Bronchus fibroblast of lung (primary cell): Measurements from ENCODE around the gene PCDHGB3. TPM values are rescaled to one million over a fixed set of nuclear protein-coding genes. Genes with fewer than 3 reads are reported as not detected.

Source experiments
- total RNA-seq: library from RNA; depleted of rRNA; stranded (reverse); fragments of >200 nt; gene quantifications from 2 replicates; pipeline ENCODE4 v1.2.3, GENCODE V29; 2015

PCDHGB3 gene
- total RNA-seq, result 0.45 and 0.50 TPM in 2 replicates

DNA sequence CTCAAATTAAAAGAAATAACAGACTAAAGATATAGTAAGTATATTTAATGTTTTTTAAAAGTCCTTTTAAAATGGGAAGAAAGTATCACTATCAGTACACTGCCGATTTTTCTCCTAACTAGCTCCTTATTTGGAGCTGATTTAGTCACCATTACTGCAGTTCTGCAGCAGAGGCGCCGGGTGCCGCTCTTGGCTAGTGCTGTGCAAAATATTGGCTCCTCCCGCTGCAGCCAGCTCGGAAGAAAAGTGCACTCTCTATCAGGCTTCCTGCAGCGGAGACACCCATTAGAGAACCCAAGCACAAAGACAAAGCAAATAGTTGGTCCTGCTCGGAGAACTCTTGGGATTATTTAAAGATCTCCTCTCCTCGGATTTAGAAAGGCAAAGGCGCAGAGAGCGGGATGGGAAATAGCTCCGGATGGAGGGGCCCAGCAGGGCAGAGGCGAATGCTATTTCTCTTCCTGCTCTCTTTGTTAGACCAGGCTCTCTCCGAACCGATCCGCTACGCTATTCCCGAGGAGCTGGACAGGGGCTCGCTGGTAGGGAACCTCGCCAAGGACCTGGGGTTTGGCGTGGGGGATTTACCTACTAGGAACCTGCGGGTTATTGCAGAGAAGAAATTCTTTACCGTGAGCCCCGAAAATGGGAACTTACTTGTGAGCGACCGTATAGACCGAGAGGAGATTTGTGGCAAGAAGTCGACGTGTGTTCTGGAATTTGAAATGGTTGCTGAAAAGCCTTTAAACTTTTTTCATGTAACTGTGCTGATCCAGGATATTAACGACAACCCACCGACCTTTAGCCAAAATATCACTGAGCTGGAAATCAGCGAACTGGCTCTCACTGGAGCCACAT is at the start of gene PCDHGB3:
Gene PCDHGB3, plus strand, starts transcription at position 249 of the 855 bp plus-strand sequence. Its CDS starts 153 bp downstream, at position 402.

DNA sequence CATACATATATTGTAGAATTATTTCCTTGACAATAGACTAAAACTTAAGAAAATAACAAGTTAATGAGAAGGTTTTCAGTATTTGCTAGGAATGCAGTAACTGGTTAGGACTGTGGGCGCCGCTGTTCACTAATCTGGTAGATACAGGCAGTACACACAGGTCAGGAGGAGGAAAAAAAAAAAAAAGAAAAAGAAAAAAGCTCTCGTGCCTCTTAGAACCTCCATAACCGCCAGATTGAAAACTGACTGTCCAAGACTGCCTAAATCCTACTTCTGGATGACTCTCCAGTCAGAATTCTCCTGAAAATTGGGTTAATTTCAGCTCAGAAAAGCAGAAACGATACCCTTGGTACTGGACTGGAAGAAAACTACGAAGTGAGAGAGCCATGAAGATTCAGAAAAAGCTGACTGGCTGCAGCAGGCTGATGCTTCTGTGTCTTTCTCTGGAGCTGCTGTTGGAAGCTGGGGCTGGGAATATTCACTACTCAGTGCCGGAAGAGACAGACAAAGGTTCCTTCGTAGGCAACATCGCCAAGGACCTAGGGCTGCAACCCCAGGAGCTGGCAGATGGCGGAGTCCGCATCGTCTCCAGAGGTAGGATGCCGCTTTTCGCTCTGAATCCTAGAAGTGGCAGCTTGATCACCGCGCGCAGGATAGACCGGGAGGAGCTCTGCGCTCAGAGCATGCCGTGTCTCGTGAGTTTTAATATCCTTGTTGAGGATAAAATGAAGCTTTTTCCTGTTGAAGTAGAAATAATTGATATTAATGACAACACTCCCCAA is 39.6 kb upstream of the PCDHGB3 start, which contains the start of gene PCDHGA1:
Gene PCDHGA1, plus strand, starts transcription at position 216 of the 782 bp plus-strand sequence.

DNA sequence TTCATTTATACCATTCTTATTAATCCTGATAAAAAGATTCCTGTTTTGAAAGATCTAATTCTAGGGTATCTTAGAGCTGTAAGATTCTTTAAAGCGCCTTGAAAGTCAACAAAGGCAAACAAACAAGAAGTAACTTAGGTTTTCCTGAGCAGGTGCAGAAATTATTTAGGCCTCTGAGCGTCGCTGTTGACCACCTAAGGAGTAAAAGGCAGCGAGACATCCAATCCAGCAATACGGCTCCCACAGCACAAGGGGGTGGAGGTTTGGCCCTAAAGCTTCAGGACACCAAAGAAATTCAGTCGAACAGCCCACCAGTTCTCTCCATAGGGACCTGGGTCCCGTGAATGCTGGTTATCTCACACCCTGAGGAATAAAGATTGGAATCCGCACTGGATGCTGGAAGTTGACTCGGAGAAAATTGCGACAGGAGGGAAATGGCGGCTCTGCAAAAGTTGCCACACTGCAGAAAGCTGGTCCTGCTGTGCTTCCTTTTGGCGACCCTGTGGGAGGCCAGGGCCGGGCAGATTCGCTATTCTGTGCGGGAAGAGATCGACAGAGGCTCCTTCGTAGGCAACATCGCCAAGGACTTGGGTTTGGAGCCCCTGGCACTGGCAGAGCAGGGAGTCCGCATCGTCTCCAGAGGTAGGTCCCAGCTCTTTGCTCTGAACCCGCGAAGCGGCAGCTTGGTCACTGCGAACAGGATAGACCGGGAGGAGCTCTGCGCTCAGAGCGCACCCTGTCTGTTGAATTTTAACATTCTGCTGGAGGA is 31.3 kb upstream of the PCDHGB3 start, which contains the start of gene PCDHGA2:
Gene PCDHGA2, plus strand, starts transcription at position 223 of the 769 bp plus-strand sequence.

DNA sequence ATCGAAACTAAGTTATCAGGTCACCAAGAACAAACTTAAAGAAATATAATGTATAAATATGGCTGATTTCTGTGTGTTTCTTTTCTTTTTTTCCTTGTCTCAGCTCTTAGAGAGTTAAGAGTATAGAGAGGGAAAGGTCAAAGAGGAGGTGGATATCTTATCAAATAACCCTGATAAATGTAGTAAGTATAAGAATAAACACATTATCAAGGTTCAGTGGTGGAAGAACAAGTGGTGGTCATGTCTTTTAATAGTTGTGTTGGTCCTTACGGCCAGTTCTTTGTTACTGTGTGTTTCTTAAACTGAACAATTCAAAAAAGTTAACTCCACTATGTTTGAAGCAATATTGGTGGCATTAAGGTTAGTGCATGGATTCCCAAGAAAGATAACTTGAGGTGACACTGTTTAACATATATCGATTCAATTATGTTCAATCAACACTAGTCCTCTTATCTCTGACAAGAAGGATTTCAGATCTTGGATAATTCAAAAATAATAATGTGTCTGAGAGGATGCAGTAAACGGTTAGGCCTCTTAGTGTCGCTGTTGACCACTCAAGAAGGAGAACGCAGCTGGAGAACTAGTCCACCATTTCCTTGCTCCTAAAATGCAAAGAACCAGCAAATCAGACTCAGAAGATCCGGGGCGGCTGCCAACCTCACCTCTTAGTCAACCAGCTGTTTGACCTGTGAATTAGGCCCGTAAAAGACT is 26.6 kb upstream of the PCDHGB3 start, which contains the start of gene PCDHGA3:
Gene PCDHGA3, plus strand, starts transcription at position 588 of the 711 bp plus-strand sequence. CDS start 205 bp downstream, outside the sequence.

DNA sequence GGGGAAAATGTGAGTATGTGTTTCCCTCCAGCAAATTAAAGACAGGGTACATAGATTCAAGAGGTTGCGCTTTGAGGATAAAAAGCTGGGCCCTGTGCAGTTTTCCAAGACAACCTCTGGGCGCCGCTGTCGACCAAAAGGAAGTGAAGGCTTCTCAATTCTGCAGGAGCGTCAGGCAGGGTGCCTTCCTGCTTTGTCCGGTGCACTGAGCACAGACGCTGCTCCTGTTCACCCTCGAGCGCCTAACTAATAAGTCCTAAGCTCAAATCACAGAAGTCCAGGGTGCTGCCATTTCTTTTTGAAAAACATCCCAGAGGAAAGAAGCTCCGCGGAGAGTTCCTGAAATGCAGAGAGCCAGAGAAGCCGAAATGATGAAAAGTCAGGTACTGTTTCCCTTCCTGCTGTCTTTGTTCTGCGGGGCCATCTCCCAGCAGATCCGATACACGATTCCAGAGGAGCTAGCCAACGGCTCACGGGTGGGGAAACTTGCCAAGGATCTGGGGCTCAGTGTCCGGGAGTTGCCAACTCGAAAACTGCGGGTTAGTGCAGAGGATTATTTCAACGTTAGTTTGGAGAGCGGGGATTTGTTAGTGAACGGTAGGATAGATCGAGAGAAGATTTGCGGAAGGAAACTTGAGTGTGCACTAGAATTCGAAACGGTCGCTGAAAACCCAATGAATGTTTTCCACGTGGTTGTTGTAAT is 20.0 kb upstream of the PCDHGB3 start, which contains the start of gene PCDHGB1:
Gene PCDHGB1, plus strand, starts transcription at position 183 of the 703 bp plus-strand sequence. Its CDS starts 162 bp downstream, at position 345.

DNA sequence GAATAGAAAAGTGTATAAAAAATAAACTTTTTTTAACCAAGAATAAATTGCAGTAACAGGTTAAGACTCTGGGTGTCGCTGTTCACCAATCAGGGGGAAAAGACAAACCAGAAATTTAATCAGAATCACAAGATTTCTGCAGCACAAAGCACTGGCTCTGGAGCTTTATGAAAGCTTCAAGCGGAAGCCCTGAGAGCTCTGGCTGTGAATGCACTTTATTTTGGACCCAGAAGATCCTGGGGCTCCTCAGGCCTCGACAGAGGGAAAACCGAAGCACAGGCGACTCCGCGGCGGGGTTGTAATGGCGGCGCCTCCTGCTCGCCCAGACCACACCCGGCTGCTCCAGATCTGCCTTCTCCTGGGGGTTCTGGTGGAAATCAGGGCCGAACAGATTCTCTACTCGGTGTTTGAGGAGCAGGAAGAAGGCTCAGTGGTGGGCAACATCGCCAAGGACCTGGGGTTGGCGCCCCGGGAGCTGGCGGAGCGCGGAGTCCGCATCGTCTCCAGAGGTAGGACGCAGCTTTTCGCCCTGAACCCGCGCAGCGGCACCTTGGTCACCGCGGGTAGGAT is 15.1 kb upstream of the PCDHGB3 start, which contains the start of gene PCDHGA4:
Gene PCDHGA4, plus strand, starts transcription at position 122 of the 570 bp plus-strand sequence. Its CDS starts 87 bp downstream, at position 209.

DNA sequence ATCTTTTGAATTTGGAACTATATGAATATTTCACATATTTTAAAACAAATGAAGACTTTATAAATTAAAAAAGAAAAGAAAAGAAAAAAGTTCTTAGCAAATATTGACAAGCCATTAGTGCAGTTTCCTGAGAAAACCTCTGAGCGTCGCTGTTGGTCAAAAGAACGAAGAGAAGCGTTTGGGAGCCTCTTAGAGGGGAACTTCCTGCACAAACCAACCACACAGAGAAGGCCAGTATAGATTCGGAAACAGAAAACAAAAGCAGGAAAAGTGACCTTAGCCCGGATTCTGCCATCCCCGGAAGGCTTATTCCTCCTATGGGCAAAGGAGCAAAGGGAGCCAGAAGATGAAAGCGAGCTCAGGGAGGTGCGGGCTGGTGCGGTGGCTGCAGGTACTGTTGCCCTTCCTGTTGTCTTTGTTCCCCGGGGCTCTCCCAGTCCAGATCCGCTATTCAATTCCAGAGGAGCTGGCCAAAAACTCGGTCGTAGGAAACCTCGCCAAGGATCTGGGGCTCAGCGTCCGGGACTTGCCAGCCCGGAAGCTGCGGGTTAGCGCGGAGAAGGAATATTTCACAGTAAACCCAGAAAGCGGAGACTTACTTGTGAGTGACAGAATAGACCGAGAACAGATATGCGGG is 10.1 kb upstream of the PCDHGB3 start, which contains the start of gene PCDHGB2:
Gene PCDHGB2, plus strand, starts transcription at position 205 of the 637 bp plus-strand sequence. Its CDS starts 142 bp downstream, at position 347.

DNA sequence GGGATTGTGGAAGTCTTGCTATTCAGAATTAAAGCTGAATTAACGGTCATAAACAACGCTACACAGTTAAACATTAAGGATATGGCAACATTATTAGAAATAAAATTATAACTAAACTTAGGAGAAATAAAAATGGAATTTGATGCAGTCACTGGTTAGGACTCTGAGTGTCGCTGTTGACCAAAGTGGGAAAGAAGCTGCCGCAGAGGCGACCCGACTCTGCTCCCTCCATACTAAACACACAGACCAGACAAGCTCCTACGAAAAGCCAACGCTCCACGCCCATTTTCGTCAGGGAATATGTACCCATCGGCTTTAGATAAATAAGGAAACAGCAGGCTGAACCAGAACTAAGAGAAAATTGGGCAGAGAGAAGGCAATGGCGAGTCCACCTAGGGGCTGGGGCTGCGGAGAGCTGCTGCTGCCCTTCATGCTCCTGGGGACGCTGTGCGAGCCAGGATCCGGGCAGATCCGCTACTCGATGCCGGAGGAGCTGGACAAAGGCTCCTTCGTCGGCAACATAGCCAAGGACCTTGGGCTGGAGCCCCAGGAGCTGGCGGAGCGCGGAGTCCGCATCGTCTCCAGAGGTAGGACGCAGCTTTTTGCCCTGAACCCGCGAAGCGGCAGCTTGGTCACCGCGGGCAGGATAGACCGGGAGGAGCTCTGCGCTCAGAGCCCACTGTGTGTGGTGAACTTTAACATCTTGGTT is 5.9 kb upstream of the PCDHGB3 start, which contains the start of gene PCDHGA5:
Gene PCDHGA5, plus strand, starts transcription at position 211 of the 709 bp plus-strand sequence. Its CDS starts 169 bp downstream, at position 380.

DNA sequence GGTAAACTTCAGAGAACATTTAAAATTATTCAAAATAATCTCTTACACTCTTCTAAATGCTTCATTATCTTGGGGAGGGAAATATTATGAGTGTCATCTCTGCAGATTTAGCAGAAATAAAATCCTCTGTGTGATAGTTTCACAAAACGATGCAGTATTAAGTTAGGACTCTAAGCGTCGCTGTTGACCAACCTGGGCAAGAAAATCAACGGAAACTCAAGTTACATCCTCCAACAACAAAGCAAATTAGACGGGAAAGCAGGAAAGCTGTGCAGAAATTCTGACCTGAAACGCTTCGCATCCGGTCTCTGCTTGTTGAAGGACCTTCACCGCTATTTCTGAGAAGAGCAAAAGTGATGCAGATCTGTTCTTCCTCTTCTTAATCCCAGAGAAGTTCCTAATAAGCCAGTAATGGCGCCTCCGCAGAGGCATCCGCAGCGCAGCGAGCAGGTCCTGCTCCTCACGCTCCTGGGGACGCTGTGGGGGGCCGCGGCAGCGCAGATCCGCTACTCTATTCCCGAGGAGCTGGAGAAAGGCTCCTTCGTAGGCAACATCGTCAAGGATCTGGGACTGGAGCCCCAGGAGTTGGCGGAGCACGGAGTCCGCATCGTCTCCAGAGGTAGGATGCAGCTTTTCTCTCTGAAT is 3.8 kb downstream of the PCDHGB3 start, which contains the start of gene PCDHGA6:
Gene PCDHGA6, plus strand, starts transcription at position 219 of the 645 bp plus-strand sequence. Its CDS starts 193 bp downstream, at position 412.

DNA sequence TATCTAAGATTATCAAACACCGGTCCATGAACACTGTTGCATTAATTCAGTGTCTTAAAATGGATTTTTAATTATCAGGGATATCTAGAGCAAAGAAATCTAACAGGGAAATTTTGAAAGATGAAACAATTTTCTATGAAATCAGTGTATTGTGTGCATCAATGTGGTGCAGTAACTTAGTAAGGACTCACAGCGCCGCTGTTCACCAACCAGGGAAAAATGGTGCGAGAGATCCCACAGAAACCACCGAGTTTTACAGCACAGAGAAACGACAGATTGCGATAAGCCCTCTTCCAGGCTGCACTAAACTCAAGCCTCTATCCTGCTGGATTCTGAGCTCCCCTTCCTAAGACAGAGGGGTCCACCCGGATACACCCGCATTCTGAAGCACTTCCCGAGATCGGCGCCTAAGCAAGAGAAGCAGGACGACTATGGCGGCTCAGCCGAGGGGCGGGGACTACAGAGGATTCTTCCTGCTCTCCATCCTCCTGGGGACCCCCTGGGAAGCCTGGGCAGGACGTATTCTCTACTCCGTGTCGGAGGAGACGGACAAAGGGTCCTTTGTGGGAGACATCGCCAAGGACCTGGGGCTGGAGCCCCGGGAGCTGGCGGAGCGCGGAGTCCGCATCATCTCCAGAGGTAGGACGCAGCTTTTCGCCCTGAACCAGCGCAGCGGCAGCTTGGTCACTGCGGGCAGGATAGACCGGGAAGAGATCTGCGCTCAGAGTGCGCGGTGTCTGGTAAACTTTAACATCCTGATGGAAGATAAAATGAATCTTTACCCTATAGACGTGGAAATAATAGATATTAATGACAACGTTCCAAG is 12.6 kb downstream of the PCDHGB3 start, which contains the start of gene PCDHGA7:
Gene PCDHGA7, plus strand, starts transcription at position 274 of the 826 bp plus-strand sequence. Its CDS starts 158 bp downstream, at position 432.

DNA sequence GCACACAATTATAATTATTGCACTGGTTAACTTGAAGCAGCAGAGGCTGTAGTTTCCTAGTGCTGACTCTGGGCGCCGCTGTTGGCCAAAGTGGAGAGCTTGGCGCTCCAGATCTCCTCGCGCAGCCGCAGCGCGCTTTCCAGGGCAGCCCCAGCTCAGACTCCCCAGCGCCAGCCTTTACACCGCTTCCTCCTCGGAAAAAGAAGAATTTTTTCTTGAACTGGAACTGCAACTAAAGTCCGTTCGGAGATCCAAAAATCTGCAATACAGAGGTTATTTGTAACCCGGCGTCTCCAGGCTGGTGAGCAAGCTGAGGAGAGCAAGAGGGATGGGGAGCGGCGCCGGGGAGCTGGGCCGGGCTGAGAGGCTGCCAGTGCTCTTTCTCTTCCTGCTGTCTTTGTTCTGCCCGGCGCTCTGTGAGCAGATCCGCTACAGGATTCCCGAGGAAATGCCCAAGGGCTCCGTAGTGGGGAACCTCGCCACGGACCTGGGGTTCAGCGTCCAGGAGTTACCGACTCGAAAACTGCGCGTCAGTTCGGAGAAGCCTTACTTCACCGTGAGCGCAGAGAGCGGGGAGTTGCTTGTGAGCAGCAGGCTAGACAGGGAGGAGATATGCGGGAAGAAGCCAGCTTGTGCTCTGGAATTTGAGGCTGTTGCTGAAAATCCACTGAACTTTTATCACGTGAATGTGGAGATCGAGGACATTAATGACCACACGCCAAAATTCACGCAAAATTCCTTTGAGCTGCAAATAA is 17.7 kb downstream of the PCDHGB3 start, which contains the start of gene PCDHGB4:
Gene PCDHGB4, plus strand, starts transcription at position 142 of the 755 bp plus-strand sequence. Its CDS starts 187 bp downstream, at position 329.

DNA sequence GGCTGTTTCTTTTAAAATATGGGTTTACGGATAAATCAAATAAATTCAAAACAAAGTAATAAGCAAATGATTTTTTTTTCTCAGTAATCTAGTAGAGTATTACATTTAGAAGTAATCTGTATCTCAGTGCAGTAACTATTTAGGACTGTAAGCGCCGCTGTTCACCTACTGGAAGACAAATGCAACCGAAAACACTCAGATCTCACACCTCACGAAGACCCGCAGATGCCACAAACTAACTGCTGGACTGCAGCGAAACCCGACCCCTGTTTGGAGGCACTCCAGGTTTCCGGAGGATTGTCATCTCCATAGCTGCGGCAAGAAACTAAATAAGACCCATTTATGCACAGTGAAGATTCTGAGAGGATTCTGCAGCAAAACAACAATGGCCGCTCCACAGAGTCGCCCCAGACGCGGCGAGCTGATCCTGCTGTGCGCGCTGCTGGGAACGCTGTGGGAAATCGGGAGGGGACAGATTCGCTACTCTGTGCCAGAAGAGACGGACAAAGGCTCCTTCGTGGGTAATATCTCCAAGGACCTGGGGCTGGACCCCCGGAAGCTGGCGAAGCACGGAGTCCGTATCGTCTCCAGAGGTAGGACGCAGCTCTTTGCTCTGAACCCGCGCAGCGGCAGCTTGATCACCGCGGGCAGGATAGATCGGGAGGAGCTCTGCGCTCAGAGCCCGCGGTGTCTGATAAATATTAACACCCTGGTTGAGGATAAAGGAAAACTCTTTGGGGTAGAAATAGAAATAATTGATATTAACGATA is 22.6 kb downstream of the PCDHGB3 start, which contains the start of gene PCDHGA8:
Gene PCDHGA8, plus strand, starts transcription at position 205 of the 770 bp plus-strand sequence. Its CDS starts 181 bp downstream, at position 386.

DNA sequence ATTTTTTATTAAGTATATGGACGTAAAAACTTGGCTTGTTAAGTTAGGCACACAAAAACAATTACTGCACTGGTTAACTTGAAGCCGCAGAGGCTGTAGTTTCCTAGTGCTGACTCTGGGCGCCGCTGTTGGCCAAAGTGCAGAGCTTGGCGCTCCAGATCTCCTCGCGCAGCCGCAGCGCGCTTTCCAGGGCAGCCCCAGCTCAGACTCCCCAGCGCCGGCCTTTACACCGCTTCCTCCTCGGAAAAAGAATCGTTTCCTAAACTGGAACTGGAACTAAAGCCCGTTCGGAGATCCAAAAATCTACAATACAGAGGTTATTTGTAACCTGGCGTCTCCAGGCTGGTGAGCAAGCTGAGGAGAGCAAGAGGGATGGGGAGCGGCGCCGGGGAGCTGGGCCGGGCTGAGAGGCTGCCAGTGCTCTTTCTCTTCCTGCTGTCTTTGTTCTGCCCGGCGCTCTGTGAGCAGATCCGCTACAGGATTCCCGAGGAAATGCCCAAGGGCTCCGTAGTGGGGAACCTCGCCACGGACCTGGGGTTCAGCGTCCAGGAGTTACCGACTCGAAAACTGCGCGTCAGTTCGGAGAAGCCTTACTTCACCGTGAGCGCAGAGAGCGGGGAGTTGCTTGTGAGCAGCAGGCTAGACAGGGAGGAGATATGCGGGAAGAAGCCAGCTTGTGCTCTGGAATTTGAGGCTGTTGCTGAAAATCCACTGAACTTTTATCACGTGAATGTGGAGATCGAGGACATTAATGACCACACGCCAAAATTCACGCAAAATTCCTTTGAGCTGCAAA is 27.9 kb downstream of the PCDHGB3 start, which contains the start of gene PCDHGB5:
Gene PCDHGB5, plus strand, starts transcription at position 192 of the 796 bp plus-strand sequence. Its CDS starts 181 bp downstream, at position 373.

DNA sequence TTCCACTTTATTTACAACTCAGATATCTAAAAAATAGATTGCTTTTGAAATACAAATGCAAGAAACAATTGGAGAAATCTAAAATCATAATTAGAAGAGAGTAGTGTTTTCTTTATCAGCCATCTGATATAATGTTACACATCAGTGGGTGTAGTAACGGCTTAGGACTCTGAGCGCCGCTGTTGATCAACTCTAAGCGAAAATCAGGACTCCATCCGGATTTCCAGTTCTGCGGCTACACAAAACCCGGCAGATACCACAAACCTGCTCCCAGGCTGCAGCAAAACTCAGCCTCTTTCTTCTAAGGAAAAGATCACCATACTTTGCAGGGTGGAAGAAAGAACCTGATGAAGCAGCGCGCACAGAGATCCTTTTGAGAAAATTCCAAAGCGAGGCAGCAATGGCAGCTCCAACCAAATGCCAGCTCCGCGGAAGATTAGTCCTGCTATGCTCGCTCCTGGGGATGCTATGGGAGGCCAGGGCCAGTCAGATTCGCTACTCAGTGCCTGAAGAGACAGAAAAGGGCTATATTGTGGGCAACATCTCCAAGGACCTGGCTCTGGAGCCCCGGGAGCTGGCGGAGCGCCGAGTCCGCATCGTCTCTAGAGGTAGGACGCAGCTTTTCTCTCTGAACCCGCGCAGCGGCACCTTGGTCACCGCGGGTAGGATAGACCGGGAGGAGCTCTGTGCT is 32.7 kb downstream of the PCDHGB3 start, which contains the start of gene PCDHGA9:
Gene PCDHGA9, plus strand, starts transcription at position 226 of the 691 bp plus-strand sequence. Its CDS starts 175 bp downstream, at position 401.

